Hepatocyte (in vitro differentiated cells): ENCODE data around the gene RAPGEF4.

Source experiments
- EZH2phosphoT487 ChIP-seq: fragments of 200-600 bp; sonication (generic); IDR thresholded peaks from one replicate; pipeline ENCODE4 v1.6.1; 2018; ENCODE audit warnings: antibody characterized with exemption, mild to moderate bottlenecking, low read depth, moderate library complexity; ENCODE audit not compliant: unreplicated experiment, severe bottlenecking
- TF ChIP-seq, protein P1 (sequence below): fragments of 200-600 bp; sonication (generic); IDR thresholded peaks from 2 replicates; pipeline ENCODE4 v1.5.1; 2016; ENCODE audit warnings: antibody characterized with exemption, mild to moderate bottlenecking; ENCODE audit not compliant: poor library complexity

DNA sequence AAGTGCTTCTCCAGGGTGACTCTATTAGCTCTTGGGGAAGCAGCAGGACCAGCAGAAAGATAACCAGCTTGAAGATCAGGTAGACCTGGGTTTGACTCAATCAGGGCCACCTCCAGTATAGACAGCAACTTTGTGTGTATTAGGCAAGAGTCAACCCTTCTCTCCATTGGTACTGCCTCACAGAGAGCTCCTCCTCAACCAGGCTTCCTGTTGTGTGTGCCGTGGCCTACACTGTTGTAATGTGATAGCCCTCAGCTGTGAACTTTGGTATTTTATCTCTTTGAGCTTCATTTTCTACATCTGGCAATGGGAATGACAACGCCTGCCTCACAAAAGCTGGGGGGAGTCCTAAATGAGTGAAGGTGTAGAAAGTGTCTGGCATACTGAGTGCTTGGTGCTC lies 323.0 kb downstream of the RAPGEF4 start:
- TF ChIP-seq, protein P1, sequence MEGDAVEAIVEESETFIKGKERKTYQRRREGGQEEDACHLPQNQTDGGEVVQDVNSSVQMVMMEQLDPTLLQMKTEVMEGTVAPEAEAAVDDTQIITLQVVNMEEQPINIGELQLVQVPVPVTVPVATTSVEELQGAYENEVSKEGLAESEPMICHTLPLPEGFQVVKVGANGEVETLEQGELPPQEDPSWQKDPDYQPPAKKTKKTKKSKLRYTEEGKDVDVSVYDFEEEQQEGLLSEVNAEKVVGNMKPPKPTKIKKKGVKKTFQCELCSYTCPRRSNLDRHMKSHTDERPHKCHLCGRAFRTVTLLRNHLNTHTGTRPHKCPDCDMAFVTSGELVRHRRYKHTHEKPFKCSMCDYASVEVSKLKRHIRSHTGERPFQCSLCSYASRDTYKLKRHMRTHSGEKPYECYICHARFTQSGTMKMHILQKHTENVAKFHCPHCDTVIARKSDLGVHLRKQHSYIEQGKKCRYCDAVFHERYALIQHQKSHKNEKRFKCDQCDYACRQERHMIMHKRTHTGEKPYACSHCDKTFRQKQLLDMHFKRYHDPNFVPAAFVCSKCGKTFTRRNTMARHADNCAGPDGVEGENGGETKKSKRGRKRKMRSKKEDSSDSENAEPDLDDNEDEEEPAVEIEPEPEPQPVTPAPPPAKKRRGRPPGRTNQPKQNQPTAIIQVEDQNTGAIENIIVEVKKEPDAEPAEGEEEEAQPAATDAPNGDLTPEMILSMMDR = no peak
- TF ChIP-seq EZH2phosphoT487 = no peak
